Smooth muscle cell (in vitro differentiated cells): ENCODE data around the gene ADIG. TPM values are rescaled to one million over a fixed set of nuclear protein-coding genes. Genes with fewer than 3 reads are reported as not detected.

ENCODE experiments used
- DNase-seq: peaks from one replicate; lab custom pipeline; 2025; ENCODE audit not compliant: unreplicated experiment; lab: John Stamatoyannopoulos, UW
- H2AFZ ChIP-seq: fragments of 200-600 bp; sonication (generic); 2 replicates; pipeline ENCODE4 v1.6.0; 2016; ENCODE audit warnings: antibody characterized with exemption, low read depth, mild to moderate bottlenecking
- H3F3A ChIP-seq: fragments of 200-600 bp; sonication (generic); 2 replicates; pipeline ENCODE4 v1.6.0; 2017; ENCODE audit warnings: antibody characterized with exemption, low read depth
- H3K27ac ChIP-seq: fragments of 200-600 bp; sonication (generic); 2 replicates; pipeline ENCODE4 v1.5.1; 2016; ENCODE audit warnings: low read depth, mild to moderate bottlenecking
- H3K27me3 ChIP-seq: fragments of 200-600 bp; sonication (generic); 2 replicates; pipeline ENCODE4 v1.6.1; 2016; ENCODE audit warnings: low read depth, mild to moderate bottlenecking
- H3K36me3 ChIP-seq: fragments of 200-600 bp; sonication (generic); 2 replicates; pipeline ENCODE4 v1.5.1; 2016; ENCODE audit warnings: low read depth
- H3K4me1 ChIP-seq: fragments of 200-600 bp; sonication (generic); 2 replicates; pipeline ENCODE4 v1.5.1; 2016; ENCODE audit warnings: low read depth
- H3K4me2 ChIP-seq: fragments of 200-600 bp; sonication (generic); 2 replicates; pipeline ENCODE4 v1.6.0; 2016; ENCODE audit warnings: mild to moderate bottlenecking
- H3K4me3 ChIP-seq: fragments of 200-600 bp; sonication (generic); 2 replicates; pipeline ENCODE4 v1.5.1; 2016; ENCODE audit warnings: mild to moderate bottlenecking
- H3K79me2 ChIP-seq: fragments of 200-600 bp; sonication (generic); 2 replicates; pipeline ENCODE4 v1.6.0; 2016; ENCODE audit warnings: low read depth, mild to moderate bottlenecking
- H3K9ac ChIP-seq: fragments of 200-600 bp; sonication (generic); 2 replicates; pipeline ENCODE4 v1.6.0; 2016; ENCODE audit warnings: low read depth
- H3K9me3 ChIP-seq: fragments of 200-600 bp; sonication (generic); replicated peaks from 2 replicates; pipeline ENCODE4 v1.5.1; 2016; ENCODE audit warnings: low read depth
- H4K20me1 ChIP-seq: fragments of 200-600 bp; sonication (generic); 2 replicates; pipeline ENCODE4 v1.6.0; 2016; ENCODE audit warnings: low read depth
- WGBS: methylation state at CpG from one replicate; pipeline ENCODE4 v1.1.7; 2016; ENCODE audit warnings: low lambda C conversion rate; 5-methylcytosine and 5-hydroxymethylcytosine counted together
- polyA plus RNA-seq: library from polyadenylated mRNA; unstranded; fragments of >200 nt; fragmentation: Nextera tagmentation; extraction: Ambion mirVana; gene quantifications from 2 replicates; pipeline ENCODE4 v1.2.1, GENCODE V29; 2016
- total RNA-seq: library from RNA; depleted of rRNA; stranded (reverse); fragments of >200 nt; gene quantifications from 2 replicates; pipeline ENCODE4 v1.2.3, GENCODE V29; 2014
- TF ChIP-seq, protein P1 (sequence below): fragments of 200-600 bp; sonication (generic); IDR thresholded peaks from 2 replicates; pipeline ENCODE4 v1.5.1; 2017; ENCODE audit warnings: borderline replicate concordance, mild to moderate bottlenecking, antibody characterized with exemption; ENCODE audit not compliant: insufficient read depth, poor library complexity, severe bottlenecking

Gene ADIG
- total and polyA plus RNA-seq, 2 experiments from 2014 or later, result not detected

DNA sequence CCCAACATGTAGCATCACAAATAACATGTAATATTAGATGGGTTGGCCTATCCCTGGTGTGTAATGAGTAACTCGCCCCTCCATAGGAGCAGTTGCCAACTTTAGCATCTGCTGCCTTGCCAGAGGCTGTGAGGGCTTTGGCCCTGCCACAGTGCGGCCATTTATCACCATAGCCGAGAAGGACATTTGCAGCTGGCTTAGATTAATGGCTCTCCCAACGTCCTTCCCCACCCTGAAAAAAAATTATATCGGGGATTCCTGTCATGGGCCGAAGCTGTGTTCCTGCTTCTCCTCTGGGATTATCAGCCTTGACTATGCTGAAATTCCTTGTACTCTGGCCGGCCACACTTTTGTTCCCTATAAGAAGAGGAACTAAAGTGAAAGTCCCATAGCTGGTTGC lies 7.6 kb upstream of the ADIG start:
- Histone ChIP-seq H4K20me1 (no peaks in the 10 kb centered on the region), H3K9ac (no peak overlapping the region), H3K4me3 (no peak overlapping the region), H2AFZ (no peak overlapping the region), H3K27ac (no peak overlapping the region), H3F3A (no peaks in the 10 kb centered on the region), H3K9me3 (no peaks in the 10 kb centered on the region), H3K4me2 (no peak overlapping the region), H3K27me3 (no peaks in the 10 kb centered on the region), H3K79me2 (no peaks in the 10 kb centered on the region), H3K4me1 (peaks cover 8% of the 10 kb centered on the region), H3K36me3 (peaks cover 39% of the 10 kb centered on the region)
- TF ChIP-seq, protein P1, sequence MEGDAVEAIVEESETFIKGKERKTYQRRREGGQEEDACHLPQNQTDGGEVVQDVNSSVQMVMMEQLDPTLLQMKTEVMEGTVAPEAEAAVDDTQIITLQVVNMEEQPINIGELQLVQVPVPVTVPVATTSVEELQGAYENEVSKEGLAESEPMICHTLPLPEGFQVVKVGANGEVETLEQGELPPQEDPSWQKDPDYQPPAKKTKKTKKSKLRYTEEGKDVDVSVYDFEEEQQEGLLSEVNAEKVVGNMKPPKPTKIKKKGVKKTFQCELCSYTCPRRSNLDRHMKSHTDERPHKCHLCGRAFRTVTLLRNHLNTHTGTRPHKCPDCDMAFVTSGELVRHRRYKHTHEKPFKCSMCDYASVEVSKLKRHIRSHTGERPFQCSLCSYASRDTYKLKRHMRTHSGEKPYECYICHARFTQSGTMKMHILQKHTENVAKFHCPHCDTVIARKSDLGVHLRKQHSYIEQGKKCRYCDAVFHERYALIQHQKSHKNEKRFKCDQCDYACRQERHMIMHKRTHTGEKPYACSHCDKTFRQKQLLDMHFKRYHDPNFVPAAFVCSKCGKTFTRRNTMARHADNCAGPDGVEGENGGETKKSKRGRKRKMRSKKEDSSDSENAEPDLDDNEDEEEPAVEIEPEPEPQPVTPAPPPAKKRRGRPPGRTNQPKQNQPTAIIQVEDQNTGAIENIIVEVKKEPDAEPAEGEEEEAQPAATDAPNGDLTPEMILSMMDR, result no peak
- no peak for DNase-seq
- WGBS, result 93% methylated on average over 7 of the region's 7 CpGs

DNA sequence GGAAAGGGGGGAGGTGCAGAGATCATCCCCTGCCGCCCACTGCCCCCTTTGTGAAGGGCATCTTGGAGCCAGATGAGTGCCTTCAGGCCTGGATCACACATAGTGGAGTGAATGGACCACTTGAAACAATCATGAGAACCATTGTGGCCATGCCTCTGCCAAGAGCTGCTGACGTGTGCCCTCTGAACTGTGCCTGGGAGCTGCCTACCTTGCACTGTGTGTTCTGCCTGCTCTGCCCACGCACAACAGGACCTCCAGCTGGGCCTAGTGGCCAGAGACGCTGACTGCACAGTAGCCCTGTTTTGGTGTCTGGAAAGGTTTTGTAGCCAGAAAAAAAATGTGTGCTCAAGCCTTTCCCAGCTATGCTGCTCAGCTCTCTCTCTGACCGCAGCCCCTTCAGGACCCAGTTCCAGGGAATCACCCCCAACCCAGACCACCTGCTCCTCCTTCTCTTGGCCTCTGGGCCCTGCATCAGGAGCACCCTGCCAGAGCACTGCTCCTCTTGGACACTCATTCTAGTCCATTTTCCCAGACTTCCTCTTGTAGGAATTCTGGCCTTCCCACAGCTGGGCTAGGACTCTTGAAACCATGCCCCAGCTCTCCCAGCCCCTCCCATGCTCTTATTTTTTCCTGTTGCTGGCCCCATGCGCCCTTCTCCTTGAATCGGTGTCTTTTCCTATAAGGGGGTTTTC lies 1.6 kb upstream of the ADIG start:
- TF ChIP-seq, protein P1, result no peak
- DNase-seq, result no peak
- H3K9me3 ChIP-seq, result no peaks in the 10 kb centered on the region
- 76% methylated on average over 7 of the region's 7 CpGs for WGBS
- no peak overlapping the region for H3K27ac ChIP-seq
- no peak overlapping the region for H3K4me2 ChIP-seq
- H2AFZ ChIP-seq, result no peak overlapping the region
- no peak overlapping the region for H3K9ac ChIP-seq
- H3K27me3 ChIP-seq, result no peaks in the 10 kb centered on the region
- no peaks in the 10 kb centered on the region for H3K79me2 ChIP-seq
- H3K4me3 ChIP-seq, result no peak overlapping the region
- peaks cover 13% of the 10 kb centered on the region for H3K36me3 ChIP-seq
- no peaks in the 10 kb centered on the region for H3F3A ChIP-seq
- no peaks in the 10 kb centered on the region for H4K20me1 ChIP-seq
- peaks cover 9% of the 10 kb centered on the region for H3K4me1 ChIP-seq

DNA sequence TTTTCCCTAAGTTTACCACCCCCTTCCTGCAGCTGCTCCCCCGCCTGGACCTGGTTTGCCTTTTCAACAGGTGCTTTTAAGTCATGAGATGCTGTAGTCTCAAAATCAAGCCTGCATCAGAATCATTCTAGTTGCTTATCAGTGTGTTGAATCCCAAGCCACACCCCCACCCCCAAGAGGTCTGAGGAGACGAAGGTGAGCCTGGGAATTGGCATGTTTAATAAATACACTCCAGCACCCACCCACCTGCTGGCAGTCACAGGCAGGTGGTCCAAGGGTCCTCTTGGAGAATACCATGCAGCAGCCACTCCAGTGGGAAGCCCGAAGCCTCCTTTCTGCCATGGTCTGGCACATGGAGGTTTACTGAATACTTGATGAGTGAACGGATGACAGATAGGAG lies 1.1 kb upstream of the ADIG start:
- Histone ChIP-seq H4K20me1 (no peaks in the 10 kb centered on the region), H3K27me3 (no peaks in the 10 kb centered on the region), H3K4me3 (no peak overlapping the region), H3K79me2 (no peaks in the 10 kb centered on the region), H3K4me2 (no peak overlapping the region), H3F3A (no peaks in the 10 kb centered on the region), H3K4me1 (peaks cover 9% of the 10 kb centered on the region), H3K9me3 (no peaks in the 10 kb centered on the region), H3K36me3 (peaks cover 8% of the 10 kb centered on the region), H3K27ac (no peak overlapping the region), H3K9ac (no peak overlapping the region), H2AFZ (no peak overlapping the region)
- WGBS, result 93% methylated on average over 4 of the region's 4 CpGs
- DNase-seq, result no peak
- TF ChIP-seq, protein P1, result no peak

DNA sequence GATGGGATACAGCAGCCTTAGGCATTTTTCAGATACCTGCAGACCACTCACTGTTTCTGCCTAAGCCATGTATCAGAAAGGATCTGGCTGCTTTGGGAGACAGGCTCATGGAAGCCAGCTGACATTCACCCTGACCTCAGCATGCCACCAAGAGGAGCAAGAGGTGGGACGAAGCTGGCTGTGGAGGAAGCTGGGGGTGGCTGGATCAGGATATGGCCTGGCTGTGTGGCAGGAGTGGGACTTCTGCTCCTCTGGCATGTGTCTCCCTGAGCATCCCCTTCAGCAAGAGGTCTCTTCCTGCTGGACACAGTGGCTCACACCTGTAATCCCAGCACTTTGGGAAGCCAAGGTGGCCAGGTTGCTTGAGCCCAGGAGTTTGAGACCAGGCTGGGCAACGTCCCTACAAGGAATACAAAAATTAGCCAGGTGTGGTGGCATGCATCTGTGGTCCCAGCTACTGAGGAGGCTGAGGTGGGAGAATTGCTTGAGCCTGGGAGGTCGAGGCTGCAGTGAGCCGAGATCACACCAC lies 897 bp downstream of the ADIG start:
- Histone ChIP-seq H3K4me3 (no peak overlapping the region), H3K9ac (no peak overlapping the region), H3K4me2 (no peak overlapping the region), H3K27me3 (no peaks in the 10 kb centered on the region), H3F3A (no peaks in the 10 kb centered on the region), H3K79me2 (no peaks in the 10 kb centered on the region), H3K27ac (no peak overlapping the region), H4K20me1 (no peaks in the 10 kb centered on the region), H3K9me3 (no peaks in the 10 kb centered on the region), H3K36me3 (no peaks in the 10 kb centered on the region), H2AFZ (no peak overlapping the region), H3K4me1 (peaks cover 9% of the 10 kb centered on the region)
- TF ChIP-seq, protein P1, result no peak
- no peak for DNase-seq
- 72% methylated on average over 4 of the region's 4 CpGs for WGBS
